HG03432 (cell line): Measurements from ENCODE around the gene UTP4.
"Not testable (repeated sequence)": the region's sequence is repeated elsewhere in the genome, so short reads cannot be mapped to it uniquely, and the experiment has no call there.

Source experiments
- ATAC-seq: cut with Tn5 transposase; IDR thresholded peaks from one replicate; pipeline ENCODE4 v1.9.1; 2021; ENCODE audit warnings: mild to moderate bottlenecking, moderate library complexity; ENCODE audit not compliant: unreplicated experiment

UTP4 gene

GRCh38 chr16:69126801-69127200 lies 5.6 kb upstream of the UTP4 start:
- not testable (repeated sequence) for ATAC-seq

DNA sequence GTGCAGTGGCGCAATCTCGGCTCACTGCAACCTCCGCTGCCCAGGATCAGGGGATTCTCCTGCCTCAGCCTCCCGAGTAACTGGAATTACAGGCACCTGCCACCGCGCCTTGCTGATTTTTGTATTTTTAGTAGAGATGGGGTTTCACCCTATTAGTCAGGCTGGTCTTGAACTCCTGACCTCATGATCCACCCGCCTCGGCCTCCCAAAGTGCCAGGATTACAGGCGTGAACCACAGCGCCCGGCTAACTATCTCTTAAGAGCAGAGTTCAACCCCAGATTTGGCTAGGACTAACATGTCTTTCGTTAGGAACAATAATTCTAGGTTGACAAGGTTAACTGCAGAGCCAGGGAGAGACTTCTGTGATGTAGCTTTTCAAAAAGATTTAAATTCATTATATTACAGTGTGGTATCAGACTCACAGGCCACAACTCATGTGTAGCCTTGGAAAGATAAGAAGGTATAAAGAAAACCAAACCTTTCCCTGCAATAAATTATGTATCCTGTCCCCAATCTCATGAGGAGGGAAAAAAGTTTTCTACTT lies 4.4 kb upstream of the UTP4 start:
- no peak for ATAC-seq

- ATAC-seq: no peak
Observed at GRCh38 chr16:69130461-69130860, 2.0 kb upstream of the UTP4 start.

DNA sequence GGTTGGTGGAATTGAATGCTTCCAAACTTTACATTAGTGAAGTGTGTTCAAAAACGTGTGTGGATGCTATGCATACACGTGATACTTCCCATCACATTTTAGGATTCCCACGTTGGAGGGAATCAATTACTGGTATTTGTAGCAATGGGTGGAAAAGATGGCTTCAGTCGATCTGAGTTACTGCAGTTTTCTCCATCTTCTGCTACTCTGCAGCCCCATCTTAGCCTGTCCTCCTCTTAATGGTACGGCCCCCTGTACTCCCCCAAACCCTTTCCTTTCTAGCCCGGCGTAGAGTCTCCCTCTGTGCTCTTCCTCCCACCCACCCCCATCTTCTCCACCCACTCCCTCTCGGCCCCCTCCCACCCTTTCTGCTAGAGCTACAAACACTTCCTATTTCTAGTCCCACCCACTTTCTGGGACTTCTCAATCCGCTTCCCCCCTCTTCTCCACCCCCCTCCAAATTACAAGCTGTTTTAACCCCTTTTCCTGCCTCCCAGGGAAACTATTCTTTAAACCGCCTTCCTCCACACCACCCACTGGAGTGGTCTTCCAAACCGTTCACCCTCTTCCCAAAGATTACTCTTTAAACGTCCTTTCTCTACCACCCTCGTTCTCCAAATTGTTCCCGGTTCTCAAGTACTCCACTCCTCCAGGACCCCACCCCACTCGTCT lies 1.1 kb upstream of the UTP4 start:
- no peak for ATAC-seq

DNA sequence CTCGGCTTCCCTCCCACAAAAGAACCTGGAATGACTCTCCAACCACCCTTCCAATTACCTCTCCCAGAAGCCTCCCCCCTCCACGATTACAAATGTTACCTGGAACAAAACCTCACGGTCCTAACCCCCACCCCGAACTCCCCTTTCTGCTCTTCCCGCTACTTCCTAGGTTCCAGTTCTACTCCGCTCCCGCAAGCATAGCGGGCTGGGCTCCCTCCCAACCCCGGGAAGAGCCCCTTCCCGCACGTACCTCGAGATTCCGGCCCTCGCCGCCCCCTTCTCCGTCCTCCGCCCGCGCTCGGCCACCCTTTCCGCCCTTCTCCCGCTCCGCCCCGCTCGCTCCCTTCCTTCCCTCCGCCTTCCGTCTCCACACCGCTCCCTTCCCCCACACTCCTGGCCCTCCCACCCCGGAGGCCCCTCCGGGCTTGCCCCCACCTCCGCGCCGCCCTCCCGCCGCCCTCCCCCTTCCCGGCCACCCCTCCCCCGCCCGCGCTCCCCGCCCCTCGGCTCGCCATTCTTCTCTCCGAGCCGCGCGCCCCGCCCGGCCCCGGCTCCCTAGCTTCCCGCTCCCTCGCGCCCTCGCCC lies 518 bp upstream of the UTP4 start:
- peak; percentile 51 for ATAC-seq

- no peak for ATAC-seq
Observed at GRCh38 chr16:69133373-69133954, 1.0 kb downstream of the UTP4 start.

- ATAC-seq: no peak
Observed at GRCh38 chr16:69138608-69139007, 6.2 kb downstream of the UTP4 start.

GRCh38 chr16:69139464-69139863 lies 7.0 kb downstream of the UTP4 start:
- ATAC-seq: not testable (repeated sequence)

DNA sequence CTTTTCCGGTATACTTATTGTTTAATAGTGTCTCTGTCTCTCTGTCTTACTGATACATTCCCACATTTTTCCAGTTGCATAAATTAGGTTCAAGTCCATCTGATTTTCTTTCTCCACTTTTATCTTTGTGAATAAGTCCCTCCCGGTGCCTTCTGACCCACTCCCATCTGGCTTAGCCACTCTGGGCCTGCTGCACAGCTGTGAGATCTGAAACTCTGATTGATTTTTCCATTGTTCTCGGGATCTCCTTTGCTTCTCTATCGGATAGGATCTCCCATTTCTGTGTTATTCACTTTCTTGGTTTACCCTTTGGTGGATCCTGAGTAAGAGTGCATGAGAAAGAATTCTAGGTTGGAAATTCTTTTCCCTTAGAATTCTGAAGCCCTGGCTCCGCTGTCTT lies 8.6 kb downstream of the UTP4 start:
- ATAC-seq: no peak

DNA sequence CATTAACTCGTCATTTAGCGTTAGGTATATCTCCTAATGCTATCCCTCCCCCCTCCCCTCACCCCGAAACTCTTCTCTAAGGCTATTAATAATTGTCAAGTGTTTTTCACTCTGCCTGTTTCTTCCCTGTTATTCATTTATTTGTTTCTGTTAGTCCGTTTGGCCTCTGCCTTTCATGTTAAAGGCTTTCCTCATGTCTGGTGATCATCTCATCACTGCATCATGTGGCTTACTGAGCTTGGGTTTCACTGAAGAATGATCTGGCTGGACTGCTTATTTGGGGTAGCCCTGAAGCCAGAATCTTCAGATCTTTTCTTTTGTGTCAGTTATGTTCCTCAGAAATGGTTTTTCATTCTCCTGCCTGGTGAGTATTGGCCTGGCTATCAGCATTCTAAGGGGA lies 9.5 kb downstream of the UTP4 start:
- ATAC-seq: no peak

GRCh38 chr16:69143116-69143515 lies 10.7 kb downstream of the UTP4 start:
- ATAC-seq: no peak

DNA sequence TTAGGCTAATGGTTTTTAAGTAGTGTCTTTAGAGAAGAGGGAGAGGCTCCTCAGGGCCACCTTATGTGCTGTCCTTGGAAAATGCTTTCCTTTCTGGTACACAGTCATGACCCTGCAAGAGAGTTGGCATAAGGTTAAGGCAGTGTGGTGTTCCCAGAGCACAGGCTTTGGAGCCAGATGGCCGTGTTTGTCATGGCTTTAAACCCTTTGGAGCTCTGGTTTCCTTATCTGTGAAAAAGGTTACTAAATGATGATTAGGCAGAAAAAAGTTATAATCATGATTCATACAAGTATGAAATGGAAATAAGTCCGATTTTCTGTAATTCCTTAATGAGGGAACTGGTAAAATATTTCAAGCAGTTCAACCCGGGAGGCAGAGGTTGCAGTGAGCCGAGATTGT lies 13.2 kb downstream of the UTP4 start:
- ATAC-seq: no peak

DNA sequence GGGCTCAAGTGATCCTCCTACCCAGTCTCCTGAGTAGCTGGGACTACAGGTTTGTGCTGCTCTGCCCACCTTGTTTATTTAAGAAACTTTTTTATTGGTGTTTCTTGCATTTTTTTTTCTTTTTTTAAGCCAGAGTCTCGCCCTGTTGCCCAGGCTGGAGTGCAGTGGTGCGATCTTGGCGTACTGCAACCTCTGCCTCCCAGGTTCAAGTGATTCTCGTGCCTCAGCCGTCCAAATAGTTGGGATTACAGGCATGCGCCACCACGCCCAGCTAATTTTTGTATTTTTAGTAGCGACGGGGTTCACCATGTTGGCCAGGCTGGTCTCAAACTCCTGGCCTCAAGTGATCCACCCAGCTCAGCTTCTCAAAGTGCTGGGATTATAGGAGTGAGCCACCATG lies 17.2 kb downstream of the UTP4 start:
- not testable (repeated sequence) for ATAC-seq

GRCh38 chr16:69150146-69150865 lies 17.9 kb downstream of the UTP4 start:
- ATAC-seq: no peak

DNA sequence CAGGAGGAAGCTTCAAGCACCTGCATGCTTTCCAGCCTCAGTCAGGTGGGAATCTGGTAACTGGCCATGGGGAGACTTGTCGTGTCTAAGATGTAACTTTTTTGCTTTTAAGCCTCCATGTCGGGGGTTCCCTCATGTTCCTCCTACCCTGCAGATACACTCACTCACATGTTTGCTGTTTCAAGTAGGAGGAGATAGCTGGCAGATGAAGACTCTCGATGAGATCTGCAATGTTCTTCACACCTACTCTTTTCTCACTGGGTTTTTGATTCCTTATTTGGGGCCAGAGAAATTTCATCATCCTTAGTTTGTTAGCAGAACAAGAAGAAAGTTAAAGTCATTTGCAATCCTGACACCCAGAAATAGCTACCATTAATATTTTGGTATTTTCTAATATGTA lies 24.7 kb downstream of the UTP4 start:
- no peak for ATAC-seq

GRCh38 chr16:69160192-69160591 lies 27.7 kb downstream of the UTP4 start:
- ATAC-seq: no peak

GRCh38 chr16:69165584-69165983 lies 33.1 kb downstream of the UTP4 start:
- no peak for ATAC-seq

- ATAC-seq: no peak
Observed at GRCh38 chr16:69166221-69166833, 33.9 kb downstream of the UTP4 start.

DNA sequence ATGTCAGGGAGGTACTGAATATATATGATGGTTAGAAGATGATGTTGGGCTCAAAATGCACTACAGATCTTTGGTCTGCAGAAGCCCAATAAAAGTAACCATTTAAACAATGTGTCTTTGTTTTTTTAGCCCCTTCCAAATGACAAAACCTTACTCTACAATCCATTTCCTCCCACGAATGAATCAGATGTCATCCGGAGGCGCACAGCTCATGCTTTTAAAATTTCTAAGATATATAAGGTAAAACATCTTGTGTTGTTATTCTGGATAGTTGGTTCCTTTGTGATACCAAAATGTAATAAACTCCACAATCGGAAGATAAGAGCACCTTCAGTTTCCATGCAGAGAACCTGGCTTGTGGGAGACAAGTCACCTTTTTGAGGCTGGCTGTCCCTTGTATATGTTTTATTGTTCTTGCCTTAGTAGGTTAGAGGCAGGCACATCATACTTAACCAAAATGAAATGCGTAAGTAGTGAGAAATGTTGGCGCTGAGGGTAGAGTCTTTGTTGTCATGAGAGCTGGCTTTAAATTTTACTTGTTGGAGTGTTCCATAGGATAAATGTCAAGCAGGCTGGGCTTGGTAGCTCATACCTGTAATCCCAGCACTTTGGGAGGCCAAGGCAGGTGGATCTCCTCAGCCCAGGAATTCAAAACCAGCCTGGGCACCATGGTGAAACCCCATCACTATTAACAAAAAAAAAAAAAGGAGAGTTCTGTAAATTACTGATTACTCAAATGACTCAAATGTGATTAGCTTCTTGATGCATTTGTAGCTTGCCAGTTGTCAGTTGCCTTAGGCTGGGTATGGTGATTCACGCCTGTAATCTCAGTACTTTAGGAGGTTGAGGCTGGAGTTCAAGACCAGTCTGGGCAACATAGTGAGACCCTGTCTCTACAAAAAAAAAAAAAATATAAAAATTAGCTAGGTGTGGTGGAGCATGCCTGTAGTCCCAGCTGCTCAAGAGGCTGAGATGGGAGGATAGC lies 34.8 kb downstream of the UTP4 start:
- ATAC-seq: no peak

DNA sequence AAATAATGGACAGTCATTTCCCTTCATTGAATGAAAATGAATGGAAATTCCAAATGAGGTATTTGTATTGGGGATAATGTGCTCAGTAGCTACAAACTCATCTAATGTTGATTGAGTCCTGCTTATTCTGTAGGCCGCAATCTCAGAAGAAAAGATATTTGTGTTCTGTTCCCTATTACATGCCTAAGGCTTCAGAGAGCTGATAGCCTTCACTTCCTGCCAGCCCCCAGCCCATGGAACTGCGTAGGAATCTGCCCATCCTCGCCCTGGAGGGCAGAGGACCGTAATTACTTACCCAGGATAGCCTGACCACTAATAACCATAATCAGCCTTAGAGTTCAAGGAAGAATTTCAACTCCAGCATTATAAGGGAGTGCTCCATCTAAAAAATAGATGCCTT lies 36.6 kb downstream of the UTP4 start:
- no peak for ATAC-seq
